GM10248 (cell line): ENCODE results near the gene LMF1.

Experiments
- CTCF ChIA-PET: fragments of 300-600 bp; sonication (Branson Sonifier 250); formaldehyde crosslinking; extraction: SDS; loops from one replicate; lab custom pipeline; 2021; ENCODE audit warnings: antibody characterized with exemption; lab: Yijun Ruan, JAX
- POLR2A ChIA-PET: fragments of 350-650 bp; sonication (Branson Sonifier 250); formaldehyde crosslinking; extraction: SDS; loops from one replicate; lab custom pipeline; 2020; ENCODE audit warnings: antibody characterized with exemption; lab: Yijun Ruan, JAX
- DNase-seq: peaks from one replicate; pipeline ENCODE4 v3.0.0; 2012; ENCODE audit errors: extremely low spot score
- TF ChIP-seq, protein P1 (sequence below): IDR thresholded peaks from 2 replicates; pipeline ENCODE4 v1.5.1; 2012; ENCODE audit warnings: mild to moderate bottlenecking, low read depth; ENCODE audit errors: extremely low read depth, missing control alignments, control extremely low read depth

Gene LMF1

DNA sequence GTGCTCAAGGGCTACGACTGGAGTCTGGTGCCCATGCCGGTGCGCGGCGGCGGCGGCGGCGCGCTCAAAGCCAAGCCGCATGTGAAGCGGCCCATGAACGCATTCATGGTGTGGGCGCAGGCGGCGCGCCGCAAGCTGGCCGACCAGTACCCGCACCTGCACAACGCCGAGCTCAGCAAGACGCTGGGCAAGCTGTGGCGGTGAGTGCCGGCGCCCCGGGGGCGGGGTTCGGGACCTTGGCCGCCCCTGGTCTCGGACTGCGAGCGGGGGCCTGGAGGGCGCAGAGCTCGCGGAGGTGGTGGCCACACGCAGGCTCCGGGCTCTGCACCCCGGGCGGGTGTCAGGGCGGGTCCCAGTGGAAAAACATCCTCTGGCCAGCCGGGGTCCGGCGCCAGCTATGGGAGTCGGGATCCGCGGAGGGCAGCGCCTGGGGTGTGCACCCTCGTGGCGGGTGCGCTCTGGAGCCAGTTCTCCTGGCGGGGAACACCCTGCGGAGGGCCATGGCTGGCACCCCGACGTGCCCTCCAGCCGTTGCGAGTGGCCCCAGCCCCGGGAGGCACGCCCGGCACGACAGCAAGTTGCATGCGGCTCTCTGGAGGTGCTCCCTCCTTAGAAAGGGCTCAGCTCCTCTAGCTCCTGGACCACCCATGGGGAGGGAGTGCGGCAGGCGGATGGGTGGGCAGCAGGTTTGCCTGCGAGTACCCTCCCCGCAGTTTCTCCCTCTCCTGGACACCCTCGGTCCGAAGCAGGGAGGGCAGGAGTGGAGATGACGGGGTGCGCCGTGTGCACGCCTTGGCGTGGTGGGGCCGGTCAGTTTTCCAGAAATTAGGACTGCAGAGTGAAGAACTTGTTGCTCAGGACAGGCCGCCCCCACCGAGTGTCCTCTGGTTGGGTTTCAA lies 11.6 kb upstream of the LMF1 start:
- no peak for DNase-seq
- TF ChIP-seq, protein P1, sequence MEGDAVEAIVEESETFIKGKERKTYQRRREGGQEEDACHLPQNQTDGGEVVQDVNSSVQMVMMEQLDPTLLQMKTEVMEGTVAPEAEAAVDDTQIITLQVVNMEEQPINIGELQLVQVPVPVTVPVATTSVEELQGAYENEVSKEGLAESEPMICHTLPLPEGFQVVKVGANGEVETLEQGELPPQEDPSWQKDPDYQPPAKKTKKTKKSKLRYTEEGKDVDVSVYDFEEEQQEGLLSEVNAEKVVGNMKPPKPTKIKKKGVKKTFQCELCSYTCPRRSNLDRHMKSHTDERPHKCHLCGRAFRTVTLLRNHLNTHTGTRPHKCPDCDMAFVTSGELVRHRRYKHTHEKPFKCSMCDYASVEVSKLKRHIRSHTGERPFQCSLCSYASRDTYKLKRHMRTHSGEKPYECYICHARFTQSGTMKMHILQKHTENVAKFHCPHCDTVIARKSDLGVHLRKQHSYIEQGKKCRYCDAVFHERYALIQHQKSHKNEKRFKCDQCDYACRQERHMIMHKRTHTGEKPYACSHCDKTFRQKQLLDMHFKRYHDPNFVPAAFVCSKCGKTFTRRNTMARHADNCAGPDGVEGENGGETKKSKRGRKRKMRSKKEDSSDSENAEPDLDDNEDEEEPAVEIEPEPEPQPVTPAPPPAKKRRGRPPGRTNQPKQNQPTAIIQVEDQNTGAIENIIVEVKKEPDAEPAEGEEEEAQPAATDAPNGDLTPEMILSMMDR, result no peak
- ChIA-PET POLR2A (no interaction called here), CTCF (no interaction called here)

DNA sequence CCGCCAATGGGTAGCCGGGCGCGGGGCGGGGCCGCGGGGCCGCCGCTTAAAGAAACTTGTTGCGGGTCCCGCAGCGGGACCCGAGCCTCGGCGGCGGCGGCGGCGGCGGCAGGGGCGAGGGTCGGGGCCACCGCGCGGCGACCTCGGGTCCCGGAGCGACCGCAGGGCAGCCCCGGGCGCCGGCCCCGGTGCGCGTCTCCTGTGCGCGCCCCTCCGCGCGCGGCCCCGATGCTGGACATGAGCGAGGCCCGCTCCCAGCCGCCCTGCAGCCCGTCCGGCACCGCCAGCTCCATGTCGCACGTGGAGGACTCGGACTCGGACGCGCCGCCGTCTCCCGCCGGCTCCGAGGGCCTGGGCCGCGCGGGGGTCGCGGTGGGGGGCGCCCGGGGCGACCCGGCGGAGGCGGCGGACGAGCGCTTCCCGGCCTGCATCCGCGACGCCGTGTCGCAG lies 10.9 kb upstream of the LMF1 start, which contains the start of gene SOX8:
Gene SOX8 (plus strand): TSS at position 76 of the 450 bp plus-strand sequence. CDS start 153 bp downstream, at position 229.
- TF ChIP-seq, protein P1, result no peak
- DNase-seq, result no peak
- POLR2A ChIA-PET, result interaction anchor here (0.6 kb wide), 1 partner anchor 13 kb away, joined by 6 read pairs; no protein-coding TSS in a partner anchor
- CTCF ChIA-PET, result no interaction called here

DNA sequence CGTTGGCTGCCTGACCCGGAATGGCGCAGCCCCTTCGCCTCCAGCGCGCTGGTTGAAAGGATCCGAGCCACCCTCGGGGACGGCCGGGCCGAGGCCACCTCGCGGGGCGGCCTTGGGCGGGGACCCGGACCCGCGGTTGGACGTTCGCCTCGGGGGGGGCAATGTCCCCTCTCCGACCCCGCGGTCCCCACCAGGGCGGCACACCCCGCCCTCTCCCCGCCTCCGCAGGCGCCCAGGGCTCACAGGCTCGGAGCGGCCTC lies 9.7 kb upstream of the LMF1 start:
- ChIA-PET CTCF (interaction anchor here (1.3 kb wide), 1 partner anchor 11 kb away, joined by 3 read pairs; no protein-coding TSS in a partner anchor), POLR2A (no interaction called here)
- DNase-seq, result no peak
- TF ChIP-seq, protein P1, result no peak

DNA sequence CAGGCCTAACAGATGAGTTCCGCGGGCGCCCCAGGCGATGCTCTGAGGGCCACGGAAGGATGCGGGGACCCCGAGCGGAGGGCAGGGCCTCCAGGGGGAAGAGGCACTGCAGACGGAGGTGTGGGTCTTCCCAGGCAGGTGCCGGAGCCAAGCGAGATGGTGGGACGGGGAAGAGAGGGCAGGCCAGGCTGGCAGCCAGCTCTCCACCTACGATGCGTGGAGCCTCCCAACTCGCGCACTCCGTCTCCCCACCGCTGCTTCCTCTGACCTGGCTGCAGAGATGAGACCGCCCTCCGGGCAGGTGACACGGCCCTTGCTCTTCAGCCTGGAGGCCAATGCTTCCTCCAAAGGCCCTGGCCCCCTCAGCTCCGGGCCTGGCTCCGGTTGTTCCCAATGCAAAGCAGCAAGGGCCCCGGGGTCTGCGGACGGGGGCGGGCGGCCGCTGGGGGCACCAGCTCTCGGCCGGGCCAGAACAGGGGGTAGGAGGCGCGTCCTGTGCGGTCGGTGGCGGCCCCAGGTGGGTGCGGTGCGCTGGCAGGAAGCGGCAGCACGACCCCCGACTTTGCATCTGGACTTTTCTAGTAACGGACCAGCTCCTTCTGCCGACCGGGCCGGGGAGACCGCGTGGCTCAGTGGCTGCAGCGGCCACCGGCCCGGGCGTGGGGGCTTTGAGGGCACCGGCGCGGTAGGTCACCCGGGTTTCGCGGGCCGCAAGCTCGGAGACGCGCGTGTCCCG lies 9.2 kb upstream of the LMF1 start:
- CTCF ChIA-PET, result interaction anchor here (1.3 kb wide), 1 partner anchor 12 kb away, joined by 3 read pairs; no protein-coding TSS in a partner anchor
- POLR2A ChIA-PET, result no interaction called here
- no peak for DNase-seq
- TF ChIP-seq, protein P1, result no peak

DNA sequence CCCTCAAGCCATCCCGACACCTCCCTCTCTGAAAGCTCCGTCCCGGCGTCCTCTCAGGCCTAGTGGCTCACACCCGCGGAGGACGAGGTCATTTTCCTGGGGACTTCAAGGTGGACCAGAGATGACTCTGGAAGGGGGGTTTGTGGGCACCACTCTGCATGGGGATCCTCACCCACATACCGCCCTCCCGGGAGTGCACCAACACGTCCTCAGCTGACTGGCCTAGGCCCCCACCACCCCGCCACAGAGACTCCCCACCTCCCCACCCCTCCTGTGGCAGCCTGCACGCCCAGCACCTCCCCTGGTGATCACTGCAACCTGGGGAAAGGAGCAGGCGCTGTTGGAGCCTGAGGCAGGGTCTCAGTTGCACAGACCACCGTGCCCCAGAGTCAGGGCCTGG lies 8.4 kb upstream of the LMF1 start:
- TF ChIP-seq, protein P1, result no peak
- CTCF ChIA-PET, result no interaction called here
- no peak for DNase-seq
- POLR2A ChIA-PET, result no interaction called here

DNA sequence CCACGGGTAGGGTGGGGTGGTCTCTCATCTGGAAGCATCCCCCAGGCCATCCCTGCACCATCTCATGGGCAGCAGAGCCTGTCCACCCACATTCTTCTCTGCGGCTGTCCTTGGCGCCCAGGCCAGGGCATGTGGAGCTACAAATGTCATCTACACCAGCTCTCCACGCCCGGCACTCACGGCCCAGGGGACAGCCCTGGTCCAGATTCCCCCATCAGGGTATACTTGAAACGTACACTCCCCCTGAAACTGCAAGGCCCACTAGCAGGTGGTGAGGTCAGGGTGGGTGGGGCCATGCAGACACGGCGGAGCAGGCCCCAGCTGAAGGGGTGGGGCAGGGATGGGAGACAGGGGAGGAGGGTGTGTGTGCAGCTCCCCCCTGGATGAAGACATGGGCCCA lies 7.6 kb upstream of the LMF1 start:
- POLR2A ChIA-PET, result interaction anchor here (0.5 kb wide), 1 partner anchor 929 kb away, joined by 5 read pairs; no protein-coding TSS in a partner anchor
- no peak for DNase-seq
- TF ChIP-seq, protein P1, result no peak
- CTCF ChIA-PET, result no interaction called here
